GM12801 (cell line): ENCODE results near the gene MYO5B.

Experiments used
- CTCF ChIP-seq: IDR thresholded peaks from one replicate; pipeline ENCODE4 v1.5.1; 2011; ENCODE audit warnings: control low read depth; ENCODE audit not compliant: insufficient read length; ENCODE audit errors: extremely low read depth

MYO5B gene

GRCh38 chr18:50203801-50204604 is 9.1 kb upstream of the MYO5B start:
- no peak for TF ChIP-seq CTCF

GRCh38 chr18:50201476-50202018 is 6.6 kb upstream of the MYO5B start:
- TF ChIP-seq CTCF, result no peak

- no peak for TF ChIP-seq CTCF
These were observed 5.0 kb upstream of the MYO5B start for GRCh38 chr18:50199921-50200320.

GRCh38 chr18:50199346-50199855 is 4.5 kb upstream of the MYO5B start:
- TF ChIP-seq CTCF, result no peak

GRCh38 chr18:50196261-50196660 is 1.3 kb upstream of the MYO5B start:
- no peak for TF ChIP-seq CTCF

GRCh38 chr18:50195689-50196088 is 742 bp upstream of the MYO5B start:
- no peak for TF ChIP-seq CTCF

- TF ChIP-seq CTCF, result no peak
These were observed 934 bp downstream of the MYO5B start for GRCh38 chr18:50193796-50194630.
